ENCODE data around the gene UBE3B. TPM values are rescaled to one million over a fixed set of nuclear protein-coding genes. Genes with fewer than 3 reads are reported as not detected.
"Not testable (repeated sequence)": the region's sequence is repeated elsewhere in the genome, so short reads cannot be mapped to it uniquely, and the experiment has no call there.

UBE3B gene
- total RNA-seq, 1 donor: 14.8 TPM

DNA sequence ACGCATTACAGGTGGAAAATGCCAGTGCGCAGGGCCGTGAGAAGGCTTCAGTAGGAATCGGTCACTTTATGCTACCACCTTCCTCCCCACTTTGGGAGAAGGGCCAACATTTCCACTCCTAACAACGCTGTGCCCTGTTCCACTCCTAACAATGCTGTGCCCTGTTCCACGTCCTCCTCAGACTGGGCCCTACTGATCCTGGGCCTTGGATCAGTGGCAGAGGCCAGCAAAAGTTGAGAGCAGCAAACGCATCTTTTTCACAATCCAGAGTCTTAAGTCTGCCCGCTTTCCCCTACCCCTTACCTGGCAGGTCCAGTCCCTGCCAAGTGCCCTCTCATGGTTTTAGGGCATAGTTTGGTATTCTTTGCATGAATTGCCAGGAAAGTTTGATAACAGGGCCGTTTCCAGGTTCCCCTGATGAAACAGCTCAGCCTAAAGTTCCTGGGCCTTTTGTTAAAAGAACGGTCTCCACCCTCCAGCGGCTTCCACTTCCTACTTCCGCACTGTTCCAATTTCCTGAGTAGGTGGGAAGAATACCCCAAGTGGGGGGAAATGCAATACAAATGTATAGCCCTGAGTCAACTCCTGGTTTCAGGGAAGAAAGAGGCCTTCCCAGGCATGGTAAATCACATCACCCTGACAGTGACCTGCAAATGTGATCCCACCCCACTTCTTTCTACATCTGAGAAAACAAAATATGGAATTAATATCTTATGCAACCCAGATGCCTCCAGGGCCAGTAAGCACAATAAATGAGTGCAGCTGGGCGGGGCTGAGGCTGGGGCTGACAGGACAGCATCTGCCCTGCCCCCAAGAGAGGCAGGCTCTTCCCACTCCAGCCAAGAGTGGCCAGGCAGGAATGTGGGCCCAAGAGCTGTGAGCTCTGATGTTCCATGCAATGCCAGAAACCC is 15.3 kb upstream of the UBE3B start:
- Histone ChIP-seq H3K27me3 (ENCODE audit: insufficient read depth, low read length) (no peaks in the 10 kb centered on the region), H3K4me1 (ENCODE audit: insufficient read depth, low read length) (peaks cover 42% of the 10 kb centered on the region), H3K4me3 (ENCODE audit: low read length) (no peak overlapping the region), H3K9me3 (ENCODE audit: low read depth, low read length) (no peaks in the 10 kb centered on the region)

DNA sequence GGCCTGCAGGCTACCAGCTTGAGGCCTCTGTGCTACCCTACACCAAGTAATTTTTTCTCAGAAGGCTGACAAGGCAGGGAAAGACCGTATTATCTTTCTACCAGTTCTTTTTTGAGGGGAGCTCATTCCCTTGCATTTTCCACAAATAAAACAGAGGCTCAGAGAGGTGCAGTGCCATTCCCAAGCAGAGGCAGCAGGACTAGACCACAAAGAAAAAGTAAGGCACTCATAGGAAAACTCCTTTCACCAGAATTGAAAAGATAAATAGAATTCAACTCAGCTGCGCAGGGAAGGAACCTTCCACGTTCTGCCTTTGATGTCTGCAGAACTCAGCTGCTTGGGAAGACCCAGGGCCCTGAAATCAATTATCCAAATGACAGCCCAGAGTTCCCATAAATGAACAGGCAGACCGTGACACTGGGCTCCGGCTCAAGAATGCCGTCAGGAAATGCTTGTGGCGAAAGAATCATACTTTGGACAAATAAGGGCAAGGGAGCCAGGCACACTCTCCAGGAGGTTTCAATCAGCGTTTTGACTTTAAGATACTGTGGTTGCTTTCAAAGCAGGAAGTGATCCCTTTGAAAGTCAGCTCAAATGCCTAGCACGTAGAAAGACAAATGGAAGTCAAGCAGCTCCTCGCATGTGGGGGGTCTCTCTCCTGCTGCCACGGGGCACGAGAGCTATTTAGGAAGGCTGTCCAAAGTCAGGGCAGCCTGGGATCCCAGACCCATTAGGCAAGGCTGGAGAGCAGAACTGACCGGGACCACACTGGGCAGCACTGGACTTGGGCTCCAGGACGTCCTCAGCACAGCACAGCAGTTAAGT is 14.4 kb upstream of the UBE3B start:
- H3K4me3 ChIP-seq (ENCODE audit: low read length): no peak overlapping the region
- peaks cover 46% of the 10 kb centered on the region for H3K4me1 ChIP-seq (ENCODE audit: insufficient read depth, low read length)
- H3K27me3 ChIP-seq (ENCODE audit: insufficient read depth, low read length): no peaks in the 10 kb centered on the region
- no peaks in the 10 kb centered on the region for H3K9me3 ChIP-seq (ENCODE audit: low read depth, low read length)

DNA sequence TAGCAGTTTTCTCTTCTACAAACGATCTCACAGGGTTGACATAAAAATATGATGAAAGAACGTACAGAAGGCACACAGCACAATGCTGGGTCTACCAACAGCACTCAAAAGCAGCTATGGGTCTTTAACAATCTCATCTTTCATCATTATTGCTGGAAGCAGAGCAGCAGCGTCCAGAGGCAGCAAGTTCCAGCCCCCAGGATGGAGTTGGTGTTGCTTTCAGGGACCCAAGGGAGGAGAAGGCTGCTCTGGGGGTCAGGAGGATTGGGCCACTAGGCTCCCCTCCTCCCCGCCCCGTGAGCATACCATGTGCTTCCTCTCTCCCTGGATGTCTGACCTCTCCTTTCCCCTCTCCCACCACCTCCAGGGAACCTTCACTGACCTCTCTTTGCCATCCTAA is 13.7 kb upstream of the UBE3B start:
- H3K4me3 ChIP-seq (ENCODE audit: low read length): no peak overlapping the region
- no peaks in the 10 kb centered on the region for H3K9me3 ChIP-seq (ENCODE audit: low read depth, low read length)
- no peaks in the 10 kb centered on the region for H3K27me3 ChIP-seq (ENCODE audit: insufficient read depth, low read length)
- H3K4me1 ChIP-seq (ENCODE audit: insufficient read depth, low read length): peaks cover 50% of the 10 kb centered on the region

DNA sequence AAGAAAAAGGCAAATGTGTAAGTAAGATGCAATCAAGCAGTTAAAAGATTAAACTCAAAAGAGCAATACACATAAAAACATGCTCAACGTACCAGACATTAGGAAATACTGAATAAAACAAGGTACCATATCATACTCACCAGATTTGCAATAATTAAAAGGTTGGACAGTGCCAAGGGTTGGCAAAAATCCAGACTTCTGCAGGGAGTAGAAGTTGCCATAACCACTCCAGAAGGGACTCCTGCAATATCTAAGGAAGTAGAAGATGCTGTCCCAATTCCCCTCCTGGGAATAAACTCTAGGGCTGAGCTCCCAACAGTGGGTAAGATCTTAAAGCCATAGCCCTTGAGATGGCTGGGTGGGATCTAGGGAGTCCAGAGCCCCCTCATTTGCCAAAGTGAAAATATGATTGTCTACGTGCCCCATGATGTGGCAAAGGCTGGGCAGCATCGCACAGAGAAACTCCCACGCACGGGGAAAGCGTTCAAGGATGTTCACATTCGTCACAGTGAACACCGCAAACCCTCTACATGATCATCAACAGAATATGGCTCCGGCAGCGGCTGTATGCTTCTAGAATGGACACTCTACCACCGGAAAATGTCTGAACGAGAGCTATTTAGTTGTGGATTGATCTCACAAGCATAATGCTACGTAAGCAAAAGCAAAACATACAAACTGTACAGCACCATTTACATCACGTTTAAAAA is 12.6 kb upstream of the UBE3B start:
- Histone ChIP-seq H3K4me1 (ENCODE audit: insufficient read depth, low read length) (peaks cover 55% of the 10 kb centered on the region), H3K27me3 (ENCODE audit: insufficient read depth, low read length) (no peaks in the 10 kb centered on the region), H3K9me3 (ENCODE audit: low read depth, low read length) (no peaks in the 10 kb centered on the region), H3K4me3 (ENCODE audit: low read length) (no peak overlapping the region)

DNA sequence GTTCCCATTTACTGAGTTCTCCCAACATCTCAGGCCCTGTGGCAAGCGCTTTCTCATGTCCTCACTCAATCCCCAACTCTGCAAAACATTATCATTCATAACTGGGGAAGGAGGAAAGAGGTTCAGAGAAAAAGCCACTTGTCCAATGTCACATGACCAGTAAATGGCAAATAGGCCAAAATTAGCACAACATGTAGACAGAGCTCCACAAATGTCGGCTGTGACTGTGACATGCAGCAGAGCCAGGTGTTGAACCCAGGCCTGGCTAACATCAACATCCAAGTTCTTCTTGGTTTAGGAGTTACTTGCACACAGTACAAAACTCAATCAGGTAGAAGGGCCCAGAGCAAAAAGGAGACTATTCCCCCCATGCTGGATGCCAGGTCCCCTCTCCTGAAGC is 11.1 kb upstream of the UBE3B start:
- Histone ChIP-seq H3K9me3 (ENCODE audit: low read depth, low read length) (no peaks in the 10 kb centered on the region), H3K27me3 (ENCODE audit: insufficient read depth, low read length) (no peaks in the 10 kb centered on the region), H3K4me1 (ENCODE audit: insufficient read depth, low read length) (peaks cover 43% of the 10 kb centered on the region), H3K4me3 (ENCODE audit: low read length) (no peak overlapping the region)

DNA sequence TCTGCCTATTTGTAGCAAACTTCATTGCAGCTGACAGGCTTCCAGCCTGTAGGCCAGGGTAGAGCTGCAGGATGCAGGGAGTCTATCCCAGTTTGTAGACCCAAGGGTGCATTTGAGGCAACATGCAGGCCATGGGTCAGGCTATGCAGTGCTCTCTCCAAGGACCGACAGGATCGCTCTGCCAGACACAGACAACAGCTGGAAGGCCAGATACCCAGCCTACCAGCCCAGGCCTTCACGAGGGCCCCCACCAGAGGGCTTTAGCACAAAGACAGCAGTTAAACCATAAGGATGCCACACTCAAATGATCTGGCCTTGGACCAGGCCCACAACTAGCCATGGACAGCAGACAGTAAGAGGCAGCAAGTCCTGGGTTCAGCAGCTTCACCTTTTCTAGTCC is 10.6 kb upstream of the UBE3B start:
- H3K4me1 ChIP-seq (ENCODE audit: insufficient read depth, low read length): peaks cover 37% of the 10 kb centered on the region
- no peaks in the 10 kb centered on the region for H3K27me3 ChIP-seq (ENCODE audit: insufficient read depth, low read length)
- H3K9me3 ChIP-seq (ENCODE audit: low read depth, low read length): no peaks in the 10 kb centered on the region
- H3K4me3 ChIP-seq (ENCODE audit: low read length): no peak overlapping the region

DNA sequence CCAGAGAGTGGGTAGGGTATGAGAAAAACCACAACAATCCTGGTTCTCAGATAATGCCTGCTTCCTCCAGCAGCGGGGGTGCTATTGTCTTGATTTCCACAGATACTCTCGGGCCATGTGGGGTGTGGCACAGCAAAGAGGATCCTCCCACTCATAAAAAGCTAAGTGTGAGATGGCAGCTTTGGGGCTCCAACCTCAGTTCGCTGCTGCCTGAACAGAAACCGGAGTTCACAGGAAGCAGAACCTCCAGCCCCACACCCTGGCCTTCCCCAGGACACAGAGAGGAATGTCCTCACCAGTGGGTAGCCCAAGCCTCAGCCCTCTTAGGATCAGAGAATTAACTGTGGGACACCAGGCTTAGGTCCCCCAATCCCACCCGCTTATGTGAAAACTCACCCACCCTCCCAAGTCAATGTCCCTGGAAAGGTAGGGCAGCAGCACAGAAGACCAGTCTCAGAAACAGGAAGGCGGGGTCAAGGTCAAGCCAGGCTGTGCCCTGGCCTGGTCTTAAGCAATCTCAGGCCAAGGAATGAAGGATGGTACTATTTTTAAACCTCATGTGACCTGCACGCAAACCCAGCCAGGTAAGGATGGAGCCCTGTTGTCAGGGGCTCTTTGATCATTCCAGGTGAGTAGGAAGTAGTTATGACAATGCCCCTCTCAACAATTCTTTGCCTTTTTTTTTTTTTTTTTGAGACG is 9.3 kb upstream of the UBE3B start:
- H3K4me1 ChIP-seq (ENCODE audit: insufficient read depth, low read length): peaks cover 24% of the 10 kb centered on the region
- H3K27me3 ChIP-seq (ENCODE audit: insufficient read depth, low read length): no peaks in the 10 kb centered on the region
- H3K4me3 ChIP-seq (ENCODE audit: low read length): no peak overlapping the region
- no peaks in the 10 kb centered on the region for H3K9me3 ChIP-seq (ENCODE audit: low read depth, low read length)

GRCh38 chr12:109469517-109469916 is 7.9 kb upstream of the UBE3B start:
- Histone ChIP-seq H3K27me3 (ENCODE audit: insufficient read depth, low read length) (no peaks in the 10 kb centered on the region), H3K9me3 (ENCODE audit: low read depth, low read length) (no peaks in the 10 kb centered on the region), H3K4me3 (ENCODE audit: low read length) (no peak overlapping the region), H3K4me1 (ENCODE audit: insufficient read depth, low read length) (peaks cover 14% of the 10 kb centered on the region)

GRCh38 chr12:109473006-109473405 is 4.4 kb upstream of the UBE3B start:
- H3K4me1 ChIP-seq (ENCODE audit: insufficient read depth, low read length): peaks cover 35% of the 10 kb centered on the region
- no peaks in the 10 kb centered on the region for H3K9me3 ChIP-seq (ENCODE audit: low read depth, low read length)
- H3K27me3 ChIP-seq (ENCODE audit: insufficient read depth, low read length): no peaks in the 10 kb centered on the region

GRCh38 chr12:109473526-109474270 is 3.7 kb upstream of the UBE3B start:
- peaks cover 38% of the 10 kb centered on the region for H3K4me1 ChIP-seq (ENCODE audit: insufficient read depth, low read length)
- not testable (repeated sequence) for H3K27me3 ChIP-seq (ENCODE audit: insufficient read depth, low read length); H3K9me3 ChIP-seq (ENCODE audit: low read depth, low read length); H3K4me3 ChIP-seq (ENCODE audit: low read length)

More at GRCh38 chr12:109473006-109473405, 4.4 kb upstream of the UBE3B start:
- H3K4me3 ChIP-seq (ENCODE audit: low read length): no peak overlapping the region

GRCh38 chr12:109475121-109475520 is 2.3 kb upstream of the UBE3B start:
- Histone ChIP-seq H3K4me1 (ENCODE audit: insufficient read depth, low read length) (peaks cover 36% of the 10 kb centered on the region), H3K9me3 (ENCODE audit: low read depth, low read length) (no peaks in the 10 kb centered on the region), H3K4me3 (ENCODE audit: low read length) (no peak overlapping the region), H3K27me3 (ENCODE audit: insufficient read depth, low read length) (no peaks in the 10 kb centered on the region)

GRCh38 chr12:109475993-109476806 is 1.2 kb upstream of the UBE3B start:
- Histone ChIP-seq H3K4me3 (ENCODE audit: low read length) (peak overlapping the region; percentile 92), H3K9me3 (ENCODE audit: low read depth, low read length) (no peaks in the 10 kb centered on the region), H3K27me3 (ENCODE audit: insufficient read depth, low read length) (no peaks in the 10 kb centered on the region), H3K4me1 (ENCODE audit: insufficient read depth, low read length) (peaks cover 36% of the 10 kb centered on the region)

DNA sequence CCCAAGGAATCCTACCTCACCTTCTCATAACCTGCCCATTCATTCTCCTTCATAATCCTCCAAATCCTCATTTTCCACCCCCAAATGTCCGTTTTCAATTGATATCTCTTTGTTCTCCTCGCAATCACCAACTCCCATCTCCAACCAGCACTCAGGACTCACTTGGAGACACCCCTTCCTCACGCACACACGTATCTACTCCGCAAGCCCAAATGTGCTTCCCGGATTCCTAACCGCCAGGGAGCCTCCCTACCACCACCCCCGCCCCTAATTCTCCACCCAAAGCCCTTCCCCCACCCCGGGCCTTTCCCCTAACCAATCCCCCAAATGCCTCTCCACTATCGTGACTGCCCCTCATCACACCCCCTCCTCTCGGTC is 638 bp upstream of the UBE3B start:
- H3K27me3 ChIP-seq (ENCODE audit: insufficient read depth, low read length): no peaks in the 10 kb centered on the region
- H3K4me3 ChIP-seq (ENCODE audit: low read length): peak overlapping the region; percentile 92
- peaks cover 36% of the 10 kb centered on the region for H3K4me1 ChIP-seq (ENCODE audit: insufficient read depth, low read length)
- H3K9me3 ChIP-seq (ENCODE audit: low read depth, low read length): no peaks in the 10 kb centered on the region
